Stimulated activated CD8-positive, alpha-beta memory T cell treated with anti-CD3 and anti-CD28 coated beads, Interleukin-7, amount 100 ng/mL, for 24 hours (primary cell): Measurements from ENCODE around the gene EEFSEC.

Source experiments
- DNase-seq: peaks from one replicate; pipeline ENCODE4 v3.0.0-alpha.2; 2020; ENCODE audit warnings: low read depth

Gene EEFSEC

DNA sequence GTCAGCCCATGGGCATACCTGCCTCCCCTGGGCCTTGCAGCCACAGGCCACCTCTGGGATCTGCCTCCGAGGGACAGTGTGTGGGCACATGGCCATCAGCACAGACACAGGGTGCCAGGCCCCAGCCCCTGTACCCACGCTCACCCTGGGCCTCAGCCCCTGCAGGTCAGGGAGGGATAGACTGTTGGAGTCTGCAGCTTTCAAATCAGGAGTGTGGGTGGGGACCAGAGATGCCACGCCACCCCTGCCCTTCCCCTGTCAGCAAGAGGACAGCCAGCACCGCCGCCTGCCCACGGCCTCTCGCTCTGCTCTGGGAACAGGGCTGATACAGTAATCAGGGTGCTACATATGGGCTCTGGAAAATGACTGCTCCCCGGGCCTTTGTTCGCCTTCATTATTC lies 240.8 kb downstream of the EEFSEC start:
- no peak for DNase-seq

DNA sequence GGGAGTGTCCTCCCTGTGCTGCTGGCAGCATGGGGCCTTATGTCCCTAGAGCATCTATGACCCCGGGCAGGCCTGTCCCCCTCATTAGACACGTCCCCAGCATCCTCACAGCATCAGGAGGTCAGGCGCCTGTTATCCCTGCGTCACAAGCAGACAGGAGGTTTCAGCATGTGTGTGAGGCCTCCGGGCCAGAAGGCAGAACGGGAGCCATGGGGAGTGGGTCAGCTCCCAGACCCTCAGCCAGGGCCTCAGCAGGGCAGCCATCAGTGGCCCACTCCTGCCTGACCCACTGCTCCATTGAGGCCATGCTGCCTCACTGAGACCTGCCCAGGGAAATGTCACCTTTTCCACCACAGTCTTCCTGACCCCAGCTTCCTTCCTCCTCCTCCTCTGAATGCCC lies 241.8 kb downstream of the EEFSEC start:
- no peak for DNase-seq

DNA sequence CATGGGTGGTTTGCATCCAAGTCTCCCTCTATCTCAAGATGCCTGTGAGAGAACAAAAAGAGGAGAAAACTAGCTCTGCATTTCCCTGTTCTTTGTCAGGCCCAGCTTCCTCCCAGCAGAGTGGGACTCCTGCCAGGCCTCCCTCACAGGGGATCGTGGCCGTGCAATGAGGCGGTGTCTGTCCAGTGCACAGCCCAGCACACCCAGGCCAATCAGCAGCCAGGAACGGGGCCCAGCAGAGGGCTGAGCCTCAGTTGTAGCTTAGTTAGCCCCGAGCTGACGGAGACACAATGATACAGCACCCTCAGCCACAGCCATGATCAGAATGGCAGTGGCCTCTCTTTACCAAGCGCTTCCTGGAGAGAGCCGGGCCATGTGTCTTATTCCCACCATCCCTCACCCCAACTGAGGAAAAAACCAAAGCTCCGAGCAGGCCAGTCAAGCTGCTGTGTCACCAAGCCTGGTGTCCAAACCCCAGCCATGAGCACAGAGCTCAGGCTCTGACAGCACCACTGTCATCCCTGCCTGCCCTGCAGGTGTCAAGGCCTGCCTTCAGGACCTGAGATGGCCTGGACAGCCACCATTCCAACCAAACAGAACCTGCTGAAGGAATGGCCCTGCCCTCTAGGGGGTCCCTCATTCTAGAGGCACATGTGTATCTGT lies 242.3 kb downstream of the EEFSEC start:
- DNase-seq, result no peak

DNA sequence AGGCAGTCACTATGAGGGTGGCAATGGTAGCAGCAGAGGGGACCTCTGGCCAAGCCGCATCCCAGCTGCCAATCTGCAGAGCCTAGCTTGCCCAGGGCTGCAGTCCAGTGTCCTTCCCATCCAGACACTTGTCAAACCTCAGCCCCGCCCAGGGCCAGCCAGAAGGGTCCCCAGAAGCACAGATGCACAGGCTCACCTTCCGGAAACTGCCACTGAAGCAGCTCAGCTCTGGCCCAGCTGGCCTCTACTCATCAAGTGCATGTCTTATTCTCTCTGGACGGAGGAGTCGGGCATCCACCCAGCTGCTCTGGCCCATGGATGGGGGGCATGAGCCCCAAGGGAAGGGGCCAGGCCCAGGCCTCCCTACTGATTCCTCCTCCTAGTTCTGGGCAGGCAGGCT lies 244.2 kb downstream of the EEFSEC start:
- no peak for DNase-seq

DNA sequence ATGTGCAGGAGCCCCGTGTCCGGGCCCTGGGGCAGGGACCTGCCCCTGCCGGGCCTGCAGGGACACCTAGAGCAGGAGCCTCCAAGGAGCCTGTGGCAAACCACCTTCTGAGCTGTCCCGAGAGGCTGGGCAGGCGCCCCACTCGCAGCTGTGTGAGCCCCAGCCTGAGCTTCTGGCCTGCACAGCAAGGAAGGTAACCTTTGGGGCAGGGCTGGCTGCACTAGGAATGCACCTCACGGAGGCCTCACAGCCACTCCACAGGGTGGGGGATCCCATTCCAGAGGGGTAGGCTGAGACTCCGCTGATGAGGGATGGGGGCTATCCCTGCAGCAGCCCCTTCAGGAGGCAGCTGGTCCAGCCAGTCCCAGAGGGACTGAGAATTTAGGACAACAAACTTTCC lies 245.3 kb downstream of the EEFSEC start:
- no peak for DNase-seq

DNA sequence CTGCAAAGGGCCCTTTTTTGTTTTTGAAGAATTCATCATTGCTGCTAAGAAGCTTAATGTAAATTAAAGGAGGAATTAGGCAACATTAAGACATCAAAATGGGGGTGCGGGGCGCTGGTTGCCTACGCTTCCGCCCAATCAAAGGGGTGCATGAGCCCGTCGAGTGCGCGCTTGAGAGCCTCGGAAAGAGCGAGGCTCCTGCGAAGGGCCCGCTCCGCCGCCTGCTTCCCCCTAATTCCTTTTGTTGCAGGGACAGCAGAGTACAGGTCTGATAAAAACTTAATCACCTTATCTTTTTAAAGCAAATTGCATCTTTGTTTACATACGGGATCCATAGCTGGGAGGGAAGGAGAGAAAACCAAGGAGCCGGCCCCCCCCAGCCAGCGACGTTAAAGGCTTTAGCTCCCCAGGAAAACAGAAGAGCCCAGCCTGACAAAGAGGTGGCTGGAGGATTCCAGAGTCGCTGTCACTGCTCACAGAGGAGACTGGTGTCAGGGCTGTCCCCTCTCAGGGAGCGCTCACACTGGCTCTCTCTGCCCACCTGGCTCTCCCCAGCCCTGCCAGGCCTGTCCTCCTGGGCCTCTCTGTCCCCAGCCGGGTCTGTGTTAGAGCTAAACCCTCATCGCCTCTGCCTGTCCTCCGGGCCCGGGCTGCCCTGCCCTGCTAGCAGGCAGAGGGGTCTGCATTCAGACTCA lies 246.1 kb downstream of the EEFSEC start:
- DNase-seq, result no peak

DNA sequence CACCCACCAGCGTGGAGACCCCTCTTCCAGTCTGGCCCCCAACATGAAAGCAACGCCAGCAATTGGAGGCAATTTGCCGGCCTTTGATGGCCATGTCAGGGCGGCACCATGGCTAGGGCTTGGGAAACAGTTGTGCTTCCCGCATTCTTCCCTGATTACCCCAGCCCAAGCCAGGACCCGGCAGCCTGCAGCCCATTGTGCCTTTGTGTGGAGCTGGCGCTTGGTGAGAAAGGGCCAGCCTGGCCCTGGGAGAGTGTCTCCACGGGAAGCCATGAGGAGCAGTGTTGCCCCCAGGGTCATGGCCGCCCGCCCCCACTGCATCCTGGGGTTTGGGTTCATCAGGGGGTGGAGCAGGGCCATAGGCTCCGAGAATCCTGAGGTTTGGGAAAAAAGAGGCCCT lies 247.4 kb downstream of the EEFSEC start:
- no peak for DNase-seq

DNA sequence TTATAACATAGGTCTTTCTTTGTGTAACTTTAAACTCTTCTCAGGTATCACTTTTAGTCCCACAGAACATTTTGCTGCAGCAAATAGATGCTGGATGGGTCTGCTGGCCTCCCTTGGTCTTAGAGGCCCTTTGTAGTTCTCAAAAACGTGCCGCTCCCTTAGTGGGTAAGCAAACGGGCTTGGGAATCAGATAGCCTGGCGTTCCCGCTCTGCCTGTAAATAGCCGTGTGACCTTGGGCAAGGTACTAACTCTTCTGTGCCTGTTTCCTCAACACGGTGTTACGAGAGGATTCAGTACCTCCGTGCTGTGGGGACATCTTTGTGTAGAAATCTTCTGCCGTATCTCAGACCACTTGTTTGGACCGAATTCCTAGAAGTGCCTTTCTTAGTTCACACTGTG lies 249.0 kb downstream of the EEFSEC start:
- no peak for DNase-seq

DNA sequence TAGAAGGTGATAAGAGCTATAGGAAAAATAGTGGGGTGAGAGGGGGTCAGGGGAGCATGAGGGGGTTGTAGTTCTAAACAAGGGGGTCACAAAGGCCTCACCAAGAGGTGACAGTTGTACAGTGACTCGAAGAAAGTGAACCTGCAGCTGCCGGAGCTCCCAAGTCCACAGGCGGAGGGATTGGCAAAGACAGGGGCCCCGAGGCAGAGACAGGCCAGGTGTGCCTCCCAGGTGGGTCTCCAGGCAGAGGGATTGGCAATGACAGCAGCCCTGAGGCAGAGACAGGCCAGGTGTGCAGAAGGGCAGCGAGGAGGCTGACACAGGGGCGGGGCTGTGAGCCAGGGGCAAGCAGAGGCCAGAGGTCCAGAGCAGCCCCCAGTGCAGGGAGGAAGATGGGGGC lies 249.7 kb downstream of the EEFSEC start:
- no peak for DNase-seq

DNA sequence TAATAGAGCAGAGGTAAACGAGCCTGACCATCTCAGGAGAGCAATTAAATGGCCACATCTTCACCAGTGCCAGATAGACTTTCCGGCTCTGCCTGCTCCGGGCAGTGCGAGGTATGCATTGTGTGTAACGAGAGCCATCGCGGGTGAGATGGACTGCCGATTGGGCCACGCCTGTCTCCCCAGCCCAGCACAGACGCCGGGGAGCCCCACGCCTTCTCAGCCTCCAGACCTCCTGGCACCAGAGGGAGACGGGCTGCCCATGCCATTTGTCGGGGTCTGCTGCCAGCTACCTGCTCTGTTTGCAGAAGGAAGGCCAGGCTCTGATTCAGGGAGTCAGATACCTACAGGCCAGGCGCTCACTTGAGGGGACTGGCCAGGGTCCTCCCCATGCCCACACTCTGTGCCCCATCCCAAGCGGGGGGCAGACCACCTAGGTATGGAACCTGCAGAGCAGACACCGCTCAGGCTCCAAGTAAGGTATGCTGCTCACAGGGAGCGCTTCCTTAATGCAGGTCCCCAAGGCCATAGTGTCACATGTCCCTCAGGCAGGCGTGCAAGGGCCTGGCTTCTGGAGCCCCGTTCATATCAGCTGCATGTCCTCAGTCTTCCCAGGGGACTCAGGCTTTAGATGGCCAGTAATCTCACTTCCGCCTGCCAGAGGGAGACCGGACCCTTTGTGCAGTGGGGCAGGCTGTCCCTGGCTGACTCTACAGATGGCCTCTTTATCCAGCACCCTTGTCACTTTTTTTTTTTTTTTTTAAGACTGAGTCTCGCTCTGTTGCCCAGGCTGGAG lies 251.2 kb downstream of the EEFSEC start:
- DNase-seq, result no peak

DNA sequence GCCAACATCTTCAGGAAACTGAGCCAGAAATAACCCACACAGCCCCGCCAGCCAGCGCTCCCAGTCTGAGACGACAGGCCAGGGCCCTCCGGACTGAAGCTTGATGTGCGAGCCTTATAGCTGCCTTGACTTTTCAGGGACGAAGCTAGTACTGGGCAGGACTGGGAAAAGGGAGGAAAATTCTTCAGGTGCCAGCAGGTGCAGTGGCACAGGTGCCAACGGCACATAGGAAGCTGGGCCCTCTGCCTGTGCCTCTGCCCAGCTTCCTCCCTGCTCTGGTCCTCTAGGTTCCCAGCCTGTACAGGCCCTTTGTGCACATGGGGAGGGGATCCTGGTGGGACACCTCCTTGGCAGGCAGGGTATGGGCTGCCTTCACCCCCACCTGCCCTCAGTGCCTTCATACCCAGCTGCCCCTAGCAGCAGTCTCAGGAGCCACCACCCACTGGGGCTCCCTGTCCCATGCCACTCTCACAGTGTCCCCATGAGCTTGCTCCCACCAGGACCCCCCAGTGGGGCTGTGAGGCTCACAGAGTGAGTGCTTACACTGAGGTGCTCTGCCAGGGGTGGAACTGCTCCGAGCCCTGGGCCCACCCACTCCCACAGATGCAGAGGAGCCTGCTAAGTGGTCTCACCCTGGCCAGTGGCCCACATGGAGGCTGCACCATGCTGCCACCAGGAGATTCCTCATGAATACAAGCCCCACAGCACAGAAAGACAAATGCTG lies 252.4 kb downstream of the EEFSEC start:
- DNase-seq, result no peak

DNA sequence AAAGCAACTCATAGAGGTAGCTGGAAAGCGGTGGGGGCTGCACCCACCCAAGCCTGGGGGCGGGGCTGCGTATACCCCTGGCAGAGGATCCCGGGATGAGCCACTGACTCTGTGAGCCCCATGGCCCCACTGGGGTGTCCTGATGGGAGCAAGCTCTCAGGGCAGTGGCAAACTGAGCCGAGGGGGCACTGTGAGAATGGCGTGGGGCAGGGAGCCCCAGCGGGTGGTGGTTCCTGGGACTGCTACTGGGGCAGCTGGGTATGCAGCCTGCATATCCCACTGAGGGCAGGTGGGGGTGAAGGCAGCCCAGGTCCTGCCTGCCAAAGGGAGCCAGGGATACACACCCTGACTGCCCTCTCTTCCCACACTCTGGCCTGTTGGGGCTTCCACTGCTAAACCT lies 254.0 kb downstream of the EEFSEC start:
- DNase-seq, result no peak

DNA sequence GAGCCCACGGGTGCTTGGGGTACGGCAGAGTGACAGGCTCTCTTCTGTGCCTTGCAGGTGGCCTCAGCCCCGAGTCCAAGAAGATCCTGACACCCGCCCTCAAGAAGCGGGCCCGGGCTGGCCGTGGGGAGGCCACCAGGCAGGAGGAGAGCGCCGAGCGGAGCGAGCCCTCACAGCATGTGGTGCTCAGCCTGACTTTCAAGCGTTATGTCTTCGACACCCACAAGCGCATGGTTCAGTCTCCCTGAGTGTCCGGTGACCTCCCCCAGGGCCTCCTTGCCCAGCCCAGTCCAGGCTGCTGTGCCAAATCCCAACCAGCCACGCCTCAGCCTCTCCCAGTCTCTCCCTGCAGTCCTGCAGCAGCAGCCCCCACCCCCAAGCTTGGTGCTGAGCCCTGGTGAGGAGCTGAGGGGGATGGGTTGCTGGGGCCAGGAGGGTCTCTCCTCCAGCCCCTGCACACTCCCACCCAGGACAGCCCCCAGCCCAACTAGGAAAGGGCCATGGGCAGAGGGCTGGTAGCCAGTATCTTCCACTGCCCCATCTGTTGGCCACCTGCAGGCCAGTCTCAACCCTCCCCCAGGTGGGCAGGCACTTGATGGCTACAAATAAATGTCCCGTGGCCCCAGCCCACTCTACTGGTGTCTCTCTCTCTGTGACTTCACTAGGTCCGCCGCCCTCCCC lies 254.9 kb downstream of the EEFSEC start:
- no peak for DNase-seq

DNA sequence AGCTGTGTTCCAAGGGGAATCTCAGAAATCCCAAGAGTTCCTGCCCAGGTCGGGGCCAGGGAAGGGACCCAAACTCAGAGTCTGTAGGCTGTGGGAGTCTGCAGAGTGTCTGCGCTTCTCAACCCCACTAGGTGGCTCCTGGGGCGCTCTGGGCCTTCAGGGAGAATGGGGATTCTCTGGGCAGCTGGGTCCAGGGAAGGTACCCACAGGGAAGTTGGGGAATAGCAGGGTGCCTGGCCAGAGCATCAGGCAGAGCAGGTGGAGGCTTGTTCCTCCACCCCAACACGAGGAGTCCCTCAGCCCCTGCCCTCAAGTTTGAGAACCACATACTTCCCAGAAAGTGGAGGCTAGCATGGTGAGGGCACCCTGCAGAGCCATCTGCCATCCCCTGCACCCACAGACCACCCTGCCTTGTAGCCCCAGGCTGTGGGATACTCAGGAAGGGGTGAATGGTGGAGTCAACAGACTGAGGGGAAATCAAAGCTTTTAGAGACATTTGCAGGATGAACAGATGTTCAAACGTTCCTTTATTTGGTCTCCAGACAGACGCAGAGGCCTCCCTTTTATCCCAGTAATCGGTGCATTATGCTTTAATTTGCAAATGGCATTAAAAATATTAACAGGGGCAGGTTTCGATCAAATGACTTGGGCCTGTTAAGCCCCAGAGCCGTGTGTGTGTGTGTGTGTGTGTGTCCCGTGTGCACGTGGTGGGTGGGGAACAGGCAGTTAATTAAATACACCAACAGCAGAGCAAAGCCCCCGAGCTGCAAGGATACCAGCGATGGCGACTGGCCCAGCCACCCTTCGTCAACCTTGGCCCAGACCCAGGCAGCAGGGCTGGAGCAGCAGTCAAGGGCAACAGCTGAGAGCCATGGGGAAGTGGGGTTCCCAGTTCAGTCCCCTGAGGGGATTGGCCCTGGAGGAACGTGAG lies 255.7 kb downstream of the EEFSEC start:
- DNase-seq, result no peak

DNA sequence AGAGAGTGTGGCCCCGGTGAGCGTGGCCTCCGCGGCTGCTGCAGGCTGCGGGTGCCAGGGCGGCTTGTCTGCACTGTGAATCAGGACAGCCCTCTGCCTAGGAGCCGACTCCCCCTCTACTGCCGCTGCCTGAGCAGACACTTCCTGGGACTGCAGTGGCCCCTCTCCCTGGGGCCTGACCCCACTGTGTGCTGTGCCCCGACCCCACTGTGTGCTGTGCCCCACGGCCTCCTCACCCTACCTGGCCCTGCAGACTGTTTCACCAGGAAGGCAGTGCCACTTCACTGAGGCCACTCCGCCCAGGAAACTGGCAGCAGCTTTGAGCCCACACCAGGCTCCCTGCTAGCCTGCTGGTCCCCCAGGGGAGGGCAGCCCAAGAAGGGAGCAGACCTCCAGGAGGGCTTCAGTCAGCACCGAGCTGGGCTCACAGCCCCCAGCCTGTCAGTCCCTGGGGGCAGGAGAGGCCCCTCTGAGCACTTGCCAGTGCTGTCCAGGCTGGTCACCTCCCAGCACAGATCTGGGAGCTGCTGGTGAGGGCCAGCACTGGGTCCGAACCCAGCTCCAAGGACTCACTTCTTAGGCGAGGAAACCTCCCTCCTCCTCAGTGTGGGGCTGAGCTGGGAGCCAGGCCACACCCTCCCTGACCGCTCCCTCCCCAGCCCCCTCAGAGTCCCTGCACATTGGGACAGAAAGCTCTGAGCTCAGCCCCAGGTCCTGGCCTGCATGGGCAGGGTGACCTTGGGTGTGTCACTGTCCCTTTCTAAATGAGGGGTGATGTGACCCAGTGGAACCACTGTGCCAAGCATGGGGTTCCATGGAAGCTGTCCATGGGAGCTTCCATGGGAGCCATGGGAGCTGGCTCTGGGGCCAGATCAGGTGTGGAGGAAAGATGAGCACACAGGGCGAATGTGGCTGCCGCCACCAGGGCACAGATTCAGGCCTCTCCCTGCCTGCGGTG lies 256.6 kb downstream of the EEFSEC start:
- no peak for DNase-seq

DNA sequence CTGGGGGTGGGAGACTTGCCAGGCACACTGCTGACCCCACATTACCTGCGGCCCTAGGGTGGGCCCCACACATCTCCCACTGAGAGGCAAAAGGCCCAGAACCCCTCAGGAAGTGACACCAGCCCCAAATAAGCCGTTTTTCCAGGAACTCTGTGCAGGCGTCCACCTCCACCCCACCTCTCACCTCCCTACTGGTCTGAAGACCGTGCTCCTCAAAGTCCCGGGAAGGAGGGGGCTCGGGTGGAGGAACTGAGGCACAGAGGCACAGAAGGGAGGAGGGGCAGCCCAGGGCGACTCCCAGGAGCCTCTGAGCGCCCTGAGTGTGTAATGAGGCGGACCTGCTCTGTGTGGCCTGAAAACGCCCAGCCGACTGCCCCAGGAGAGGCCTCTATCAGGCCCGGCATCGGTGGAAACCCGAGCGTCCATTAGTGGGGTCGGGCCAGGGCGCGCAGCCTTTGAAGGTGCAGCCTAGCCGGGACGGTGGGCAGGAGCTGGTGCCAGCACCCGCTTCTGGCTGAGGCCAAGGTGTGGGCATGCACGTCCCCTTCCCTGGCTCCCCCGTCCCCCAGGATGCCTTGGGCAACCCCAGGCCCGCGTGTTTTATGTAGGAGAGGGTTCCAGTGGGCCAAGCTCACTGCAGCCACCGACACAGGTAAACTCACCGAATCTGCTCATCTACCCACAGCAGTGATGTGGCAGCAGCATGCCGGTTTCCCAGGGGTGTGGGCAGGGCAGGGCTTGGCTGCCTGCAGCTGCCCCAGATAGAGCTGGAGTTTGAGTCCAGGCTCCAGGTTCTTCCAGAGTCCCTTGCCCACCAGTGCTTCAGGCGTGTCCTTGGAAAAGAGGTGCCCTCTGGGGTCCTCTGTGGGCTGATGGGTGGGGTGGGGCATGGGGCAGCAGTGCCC lies 257.6 kb downstream of the EEFSEC start:
- DNase-seq, result no peak

DNA sequence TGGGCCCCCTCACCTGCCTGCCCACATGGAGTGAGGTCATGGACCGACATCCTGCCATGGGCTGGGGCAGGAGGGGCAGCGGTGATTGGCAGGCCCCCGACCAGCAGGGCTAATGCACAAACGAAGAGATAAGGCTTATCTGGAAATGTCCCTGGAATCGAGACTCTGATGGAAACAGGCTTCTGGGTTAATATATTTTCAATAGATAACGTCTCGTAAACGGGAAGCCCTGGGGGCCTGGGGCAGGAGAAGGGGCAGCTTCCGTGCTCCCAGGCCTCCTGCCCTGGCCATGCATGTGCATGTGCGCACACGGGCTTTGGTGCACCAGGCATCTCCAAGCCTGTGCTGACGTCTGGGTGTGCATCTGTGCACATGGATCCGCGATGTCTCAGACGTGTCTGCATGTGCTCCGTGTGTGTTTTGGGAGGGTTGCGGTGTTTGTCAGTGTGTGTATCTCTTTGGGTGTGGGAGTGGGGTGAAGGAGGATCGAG lies 258.3 kb downstream of the EEFSEC start:
- DNase-seq, result no peak
